GM18867 (cell line): ENCODE measurements around the gene SMTN.
"Not testable (repeated sequence)": the region's sequence is repeated elsewhere in the genome, so short reads cannot be mapped to it uniquely, and the experiment has no call there.

Experiments used
- ATAC-seq: cut with Tn5 transposase; IDR thresholded peaks from one replicate; pipeline ENCODE4 v1.9.1; 2021; ENCODE audit warnings: mild to moderate bottlenecking, moderate library complexity; ENCODE audit not compliant: unreplicated experiment

SMTN gene

DNA sequence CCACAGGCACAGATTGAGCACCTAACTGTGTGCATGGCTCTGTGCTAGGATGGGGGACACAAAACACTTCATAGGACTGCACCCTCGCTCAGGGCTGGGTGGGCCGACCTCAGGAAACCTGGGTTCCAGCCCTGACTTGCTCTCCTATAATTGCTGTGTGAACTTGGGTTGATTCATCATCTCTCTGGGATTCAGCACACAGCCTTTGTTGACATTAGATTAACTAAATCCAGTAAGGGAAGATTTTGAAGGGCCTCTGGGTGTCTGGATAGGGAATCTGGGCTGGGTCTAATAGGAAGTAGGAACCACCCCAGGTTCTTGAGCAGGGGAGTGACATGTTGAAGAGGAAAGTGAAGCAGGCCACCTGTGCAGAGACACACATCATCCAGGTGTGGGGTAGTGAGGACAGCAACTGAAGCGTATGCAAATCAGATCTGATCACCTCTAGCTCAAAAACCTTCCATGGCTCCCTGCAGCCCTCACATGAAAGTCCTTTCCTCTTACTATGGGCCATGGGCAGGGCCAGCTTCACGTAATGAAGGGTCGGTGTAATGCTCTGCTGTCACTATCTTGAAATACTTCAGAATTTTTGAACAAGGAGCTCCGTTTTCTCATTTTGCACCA is 11.3 kb upstream of the SMTN start:
- ATAC-seq: not testable (repeated sequence)

DNA sequence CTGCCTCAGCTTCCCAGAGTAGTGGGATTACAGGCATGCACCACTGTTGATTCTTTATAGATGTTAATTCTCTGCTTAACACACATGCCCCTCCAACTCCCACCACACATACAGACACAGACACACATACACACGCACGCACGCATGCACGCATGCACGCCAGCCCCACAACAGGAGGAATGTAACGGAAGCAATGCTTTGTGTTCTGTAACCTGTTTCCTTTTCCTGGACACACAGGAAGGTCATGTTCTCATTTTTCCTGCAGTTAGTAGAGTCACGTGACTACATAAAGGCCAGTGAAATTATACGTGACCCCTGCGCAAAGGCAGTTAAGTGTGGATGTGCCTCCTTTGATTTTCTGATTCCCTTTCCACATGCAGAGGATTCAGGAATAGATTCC is 8.0 kb upstream of the SMTN start:
- not testable (repeated sequence) for ATAC-seq

DNA sequence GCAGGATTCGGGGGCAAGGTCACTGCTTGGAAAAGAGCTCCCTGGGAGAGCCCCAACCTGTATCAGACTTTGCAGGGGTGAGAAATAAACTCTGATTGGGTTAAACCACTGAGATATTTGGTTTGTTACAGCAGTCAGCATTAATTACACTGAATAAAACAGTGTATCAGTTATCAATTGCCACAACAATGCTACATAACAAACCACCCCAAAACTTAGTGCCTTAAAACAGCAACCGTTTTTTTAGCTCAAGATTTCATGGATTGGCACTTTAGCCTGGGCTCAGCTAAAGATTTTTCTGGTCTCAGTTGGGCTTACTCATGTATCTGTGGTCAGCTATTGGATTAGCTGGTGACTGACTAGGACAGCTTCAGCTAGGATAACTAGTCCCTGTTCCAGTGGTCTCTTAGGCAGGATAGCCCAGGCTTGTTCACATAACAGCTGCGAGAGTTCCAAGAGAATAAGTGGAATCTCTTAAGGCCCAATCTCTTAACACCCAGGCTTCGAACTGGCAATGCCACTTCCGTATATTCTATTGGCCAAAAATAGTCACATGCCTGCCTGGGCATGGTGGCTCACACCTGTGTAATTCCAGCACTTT is 7.5 kb upstream of the SMTN start:
- not testable (repeated sequence) for ATAC-seq

DNA sequence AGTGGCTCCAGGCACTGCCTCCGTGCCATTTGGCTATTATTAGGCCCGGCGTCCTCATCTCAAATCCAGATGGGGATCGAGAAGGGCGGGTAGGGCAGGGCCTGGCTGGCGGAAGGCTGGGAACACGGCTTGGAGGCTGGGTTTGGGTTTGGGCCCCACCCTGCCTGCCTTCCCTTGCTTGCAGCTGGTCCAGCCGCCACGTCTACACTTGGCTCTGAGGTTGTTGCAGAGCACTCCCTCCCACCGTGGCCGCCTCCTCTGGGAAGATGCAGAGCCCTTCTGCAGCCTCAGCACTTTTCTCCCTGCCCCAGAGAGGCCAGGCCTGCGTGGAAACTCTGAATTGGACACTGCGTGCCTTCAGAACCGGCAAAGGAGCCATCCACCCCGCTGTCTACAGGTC is 5.2 kb upstream of the SMTN start:
- ATAC-seq: no peak

DNA sequence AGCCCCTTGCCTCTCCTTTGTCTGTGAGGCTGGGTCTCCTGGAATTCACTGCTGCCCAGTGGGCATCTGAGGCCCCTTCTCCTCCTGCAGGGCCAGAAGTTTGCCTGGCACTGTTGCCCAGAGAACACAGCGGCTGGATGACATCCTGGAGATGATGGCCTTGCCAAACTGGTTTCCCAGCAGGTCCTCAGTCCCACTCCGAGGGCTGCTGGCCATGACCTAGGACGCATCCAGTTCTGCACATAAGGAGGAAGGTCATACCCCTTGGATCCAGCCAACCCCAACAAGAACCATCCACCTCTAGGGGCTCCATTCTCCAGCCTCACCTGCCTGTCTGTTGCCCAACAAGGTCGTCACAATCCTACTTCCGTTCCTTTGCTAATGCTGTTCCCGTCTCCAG is 3.4 kb upstream of the SMTN start:
- no peak for ATAC-seq

DNA sequence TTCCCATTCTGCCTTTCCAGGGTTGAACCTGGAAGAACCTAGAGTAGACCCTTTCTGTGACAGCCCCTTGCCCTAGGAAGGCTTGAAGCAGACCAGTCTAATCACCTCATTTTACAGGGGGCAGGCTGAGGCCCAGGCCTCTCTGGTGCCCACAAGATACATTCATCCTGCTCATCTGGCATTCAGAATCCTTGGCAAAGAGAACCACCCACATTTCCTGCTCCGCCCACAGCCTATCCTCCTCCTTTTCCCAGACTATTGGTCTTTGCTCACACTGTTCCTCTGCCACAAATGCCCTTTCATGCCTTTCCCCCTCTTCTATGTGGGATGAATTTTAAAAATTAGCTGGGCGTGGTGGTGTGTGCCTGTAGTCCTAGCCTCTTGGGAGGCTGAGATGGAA is 2.7 kb upstream of the SMTN start:
- ATAC-seq: not testable (repeated sequence)

DNA sequence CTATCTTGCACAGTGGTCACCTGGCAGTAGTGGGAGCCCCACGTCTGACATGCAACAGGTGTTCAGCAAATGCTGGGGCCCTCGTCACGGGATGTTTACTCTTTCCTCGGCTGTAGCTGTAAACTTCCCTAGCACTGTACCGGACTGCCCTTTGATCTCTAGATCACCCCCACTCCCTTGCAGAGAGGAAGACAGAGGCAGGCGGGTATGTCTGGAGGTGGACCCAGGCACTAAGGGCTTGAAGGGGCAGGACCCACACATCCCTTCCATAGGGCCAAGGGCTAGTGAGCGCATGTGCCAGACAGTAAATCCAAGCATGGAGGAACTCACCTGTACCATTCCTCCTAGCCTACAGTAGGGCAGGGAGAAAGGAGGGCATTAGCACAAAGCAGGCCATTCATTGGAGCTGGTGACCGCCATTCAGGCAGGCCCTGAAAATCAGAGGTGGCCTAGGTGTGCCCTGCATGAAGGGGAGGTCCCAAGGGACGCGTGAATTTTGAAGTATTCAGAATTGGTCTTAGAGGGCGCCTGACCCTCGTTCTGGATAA is 1.9 kb upstream of the SMTN start:
- ATAC-seq: no peak

DNA sequence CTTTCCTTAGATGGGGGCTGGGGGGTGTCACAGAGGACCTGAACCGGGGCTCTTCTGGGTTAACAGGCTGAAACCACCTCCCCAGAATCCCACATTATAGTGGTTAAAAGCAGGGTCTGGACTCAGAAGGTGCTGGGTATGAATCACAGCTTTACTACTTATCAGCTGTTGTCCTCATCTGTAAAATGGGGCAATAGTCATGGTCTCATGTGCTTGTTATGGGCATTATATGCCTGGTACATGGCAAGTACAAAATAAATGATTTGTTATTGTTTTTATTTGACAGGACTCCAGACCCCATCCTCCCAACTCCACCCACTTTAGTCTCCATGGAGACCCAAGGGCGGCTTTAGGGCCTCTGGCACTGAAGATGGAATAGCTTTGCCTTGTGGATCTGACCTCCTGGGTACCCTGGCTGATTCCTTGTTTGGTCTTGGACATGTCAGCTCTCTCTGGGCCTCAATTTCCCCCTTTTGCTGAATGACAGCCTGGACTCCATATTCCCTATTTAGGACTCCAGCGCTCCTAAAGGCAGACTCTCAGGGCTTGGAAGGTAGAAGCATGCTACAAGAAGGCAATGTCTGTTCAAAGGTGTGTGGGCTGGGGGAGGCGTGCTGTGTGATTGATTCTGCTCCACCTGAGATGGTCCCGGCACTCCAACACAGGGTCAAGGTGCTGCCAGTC is 812 bp upstream of the SMTN start:
- ATAC-seq: no peak

DNA sequence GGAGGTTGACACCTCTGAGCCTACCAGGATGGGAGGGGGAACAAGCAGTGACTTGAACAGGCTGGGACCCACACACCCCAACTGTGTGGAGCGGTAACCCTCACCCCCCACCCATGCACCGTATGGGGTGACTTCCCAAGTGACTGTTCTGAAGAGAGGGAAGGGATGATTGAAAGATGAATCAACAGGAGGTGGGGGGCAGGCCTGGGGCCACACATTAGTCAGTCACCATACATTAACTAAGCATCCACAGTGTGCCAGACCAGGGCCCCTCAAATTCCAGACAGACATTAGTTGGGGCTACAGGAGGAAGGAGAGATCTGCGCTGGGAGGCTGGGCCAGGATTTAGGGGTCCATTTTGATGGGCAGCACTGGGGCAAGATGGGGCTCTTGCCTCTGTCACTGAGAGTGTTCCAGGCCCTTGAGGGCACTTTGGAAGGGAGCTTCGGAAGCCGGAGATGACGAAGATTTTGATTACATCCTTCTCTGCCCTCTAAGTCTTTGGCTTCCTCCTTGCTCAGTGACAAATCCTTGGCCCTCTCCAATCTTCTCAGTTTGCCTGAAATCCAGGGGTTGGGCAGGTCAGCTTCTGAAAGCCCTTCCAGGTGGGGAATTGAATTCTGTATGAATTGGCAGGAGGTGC is 966 bp downstream of the SMTN start:
- no peak for ATAC-seq

DNA sequence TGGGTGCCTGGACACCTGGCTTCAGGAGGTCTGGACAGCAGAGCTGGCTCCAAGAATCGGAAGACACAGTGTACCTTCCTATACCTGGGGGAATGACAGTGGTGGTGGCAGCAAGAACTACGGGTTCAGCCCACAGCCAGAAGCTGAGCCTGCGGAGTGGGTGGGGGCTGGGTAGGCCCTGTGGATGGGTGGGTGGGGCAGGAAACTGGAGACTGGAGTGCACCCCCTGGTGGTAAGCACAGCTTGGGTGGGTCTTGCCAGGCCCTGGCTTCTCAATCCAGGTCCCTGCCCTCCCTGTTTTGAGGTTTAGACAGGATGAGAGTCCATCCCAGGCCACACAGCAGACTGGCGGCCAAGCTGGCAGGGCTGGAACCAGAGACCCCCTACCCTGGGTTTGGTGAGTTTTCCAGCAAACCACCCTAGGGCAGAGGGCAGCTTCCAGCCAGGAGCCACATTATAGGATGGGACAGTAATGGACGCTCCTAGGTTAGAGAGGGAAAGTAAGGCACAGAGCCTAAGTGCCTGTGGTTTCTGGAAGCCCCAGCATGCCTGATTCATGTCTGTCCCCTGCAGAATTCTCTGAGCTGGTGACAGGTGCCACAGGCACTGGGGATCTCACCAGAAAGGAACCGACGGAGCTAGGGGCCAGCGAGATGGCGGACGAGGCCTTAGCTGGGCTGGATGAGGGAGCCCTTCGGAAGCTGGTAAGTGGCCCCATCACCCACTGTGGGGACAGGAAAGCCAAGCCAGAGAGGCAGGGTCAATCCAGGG is 1.7 kb downstream of the SMTN start:
- ATAC-seq: no peak

DNA sequence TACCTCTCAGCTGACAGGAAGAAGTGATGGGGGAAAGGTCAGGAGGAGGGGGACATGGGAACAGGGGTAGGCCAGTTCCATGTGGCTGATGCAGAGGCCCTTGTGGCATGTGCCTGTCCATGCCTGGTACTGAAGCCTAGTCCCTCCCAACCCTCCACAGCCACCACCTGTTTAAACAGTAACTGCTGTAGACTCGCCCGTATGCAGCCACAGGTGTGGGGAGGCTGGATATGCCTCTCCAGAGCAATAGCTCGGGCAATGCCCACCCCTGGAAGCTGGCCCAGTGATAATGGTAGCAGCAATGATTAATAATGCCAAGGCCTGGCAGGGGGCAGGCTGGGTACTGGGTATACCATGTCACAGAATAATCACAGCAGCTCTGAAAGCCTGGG is 2.3 kb downstream of the SMTN start:
- no peak for ATAC-seq

DNA sequence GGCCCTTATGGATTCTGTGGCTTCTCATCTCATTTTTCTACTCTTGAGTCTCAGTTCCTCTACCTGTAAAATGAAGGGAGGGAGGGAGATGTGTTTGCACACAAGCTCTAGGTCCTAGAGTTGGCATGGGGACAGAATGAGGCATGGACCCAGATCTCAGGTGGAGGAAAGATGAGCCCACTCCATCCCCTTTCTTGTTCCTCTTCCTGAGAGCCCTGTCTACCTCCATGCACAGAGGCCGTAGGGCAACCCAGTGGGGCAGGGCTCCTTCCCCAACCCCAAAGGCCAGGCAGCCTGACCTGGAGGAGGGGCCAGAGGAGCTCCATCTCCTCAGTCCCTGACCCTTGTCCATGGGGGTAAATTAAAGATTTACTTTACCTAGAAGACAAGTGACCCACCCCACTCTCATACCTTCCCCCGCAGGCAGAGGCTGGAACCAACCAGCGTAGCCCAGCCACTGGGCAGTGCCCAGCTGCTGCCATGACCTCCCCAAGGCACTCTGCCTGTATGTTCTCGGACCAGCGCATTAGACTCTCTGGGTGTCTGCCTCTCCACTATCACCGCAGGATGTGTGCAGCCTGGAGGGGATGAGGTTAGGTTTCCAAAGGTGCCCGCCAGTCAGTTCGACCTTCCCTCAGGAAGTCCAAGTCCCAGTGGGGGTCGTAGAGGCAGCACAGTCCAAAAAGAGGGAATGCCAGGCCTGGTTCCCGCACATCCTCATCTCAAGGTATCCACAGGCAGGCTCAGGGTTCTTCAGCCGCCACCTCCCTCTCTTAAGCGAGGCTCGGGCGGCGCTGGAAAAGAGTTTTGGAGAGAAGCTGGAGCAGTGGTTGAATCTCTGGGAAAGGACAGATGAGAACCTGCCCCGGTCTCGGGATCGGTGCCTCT is 3.0 kb downstream of the SMTN start:
- ATAC-seq: peak; percentile 1

DNA sequence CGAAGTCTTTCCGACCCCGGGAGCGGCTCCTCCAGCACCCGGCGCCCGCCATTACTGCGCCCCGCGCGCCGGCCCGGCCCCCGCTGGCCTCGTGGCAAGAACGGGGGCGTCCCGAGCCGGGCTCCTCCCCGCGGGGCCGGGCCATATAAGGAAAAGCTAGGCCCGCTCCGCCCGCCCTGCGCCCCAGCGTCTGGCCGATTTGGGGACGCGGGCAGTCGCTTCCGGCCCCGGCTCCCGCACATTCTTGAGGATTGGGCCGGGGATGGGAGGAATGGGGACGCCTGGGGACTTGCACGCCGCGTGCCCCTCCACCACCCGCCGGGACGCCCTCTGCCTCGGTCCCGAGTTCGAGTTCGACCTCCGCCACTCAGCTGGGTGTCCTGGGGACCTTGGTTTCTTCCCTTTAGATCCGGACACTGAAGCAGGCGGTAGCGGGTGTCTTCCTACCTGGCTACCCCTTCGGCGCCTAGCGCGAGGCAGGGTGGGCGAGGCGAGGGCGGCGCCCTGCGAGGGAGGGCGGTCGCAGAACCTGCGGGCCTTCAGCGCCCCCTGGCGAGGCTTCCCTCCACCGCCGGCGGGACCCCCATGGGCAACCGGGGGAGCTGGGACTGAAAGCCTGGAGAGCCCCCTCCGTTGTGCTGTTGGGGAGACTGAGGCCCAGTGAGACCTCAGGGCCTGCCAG is 3.8 kb downstream of the SMTN start:
- peak; percentile 59 for ATAC-seq

DNA sequence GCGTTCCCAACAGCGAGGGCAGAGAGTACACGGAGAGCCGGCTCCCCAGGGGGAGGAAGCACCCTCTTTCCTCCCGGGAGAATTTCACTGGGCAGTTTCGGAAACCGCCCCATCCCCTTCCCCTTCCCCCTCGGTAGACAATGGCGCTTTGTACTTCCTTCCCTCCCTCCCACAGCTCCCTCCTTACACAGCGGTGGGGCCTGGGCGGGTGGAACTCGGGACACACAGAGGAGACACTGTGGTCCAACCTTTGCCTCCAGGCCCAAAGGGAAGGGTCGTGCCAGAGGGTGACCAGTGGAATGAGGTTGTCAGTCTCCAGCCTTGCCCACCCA is 4.3 kb downstream of the SMTN start:
- no peak for ATAC-seq

DNA sequence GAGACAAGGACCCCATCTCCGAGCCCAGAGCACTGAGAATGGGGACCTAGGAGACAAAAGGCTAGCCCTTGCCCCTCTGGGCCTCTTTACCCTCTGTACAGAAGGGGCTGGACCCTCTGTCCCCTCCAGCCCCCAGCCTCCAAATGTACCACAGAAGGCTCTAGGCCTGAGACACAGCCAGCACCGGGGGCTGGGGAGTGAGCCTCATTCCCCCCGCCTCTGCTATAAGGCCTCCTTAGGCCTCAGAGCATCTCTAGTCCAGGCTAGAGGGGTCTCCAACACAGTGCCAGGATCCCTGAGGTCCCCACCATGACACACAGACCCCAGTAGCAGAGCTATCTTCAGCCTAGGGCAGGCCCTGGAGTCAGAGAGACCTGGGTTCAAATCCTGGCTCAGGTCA is 4.8 kb downstream of the SMTN start:
- no peak for ATAC-seq

DNA sequence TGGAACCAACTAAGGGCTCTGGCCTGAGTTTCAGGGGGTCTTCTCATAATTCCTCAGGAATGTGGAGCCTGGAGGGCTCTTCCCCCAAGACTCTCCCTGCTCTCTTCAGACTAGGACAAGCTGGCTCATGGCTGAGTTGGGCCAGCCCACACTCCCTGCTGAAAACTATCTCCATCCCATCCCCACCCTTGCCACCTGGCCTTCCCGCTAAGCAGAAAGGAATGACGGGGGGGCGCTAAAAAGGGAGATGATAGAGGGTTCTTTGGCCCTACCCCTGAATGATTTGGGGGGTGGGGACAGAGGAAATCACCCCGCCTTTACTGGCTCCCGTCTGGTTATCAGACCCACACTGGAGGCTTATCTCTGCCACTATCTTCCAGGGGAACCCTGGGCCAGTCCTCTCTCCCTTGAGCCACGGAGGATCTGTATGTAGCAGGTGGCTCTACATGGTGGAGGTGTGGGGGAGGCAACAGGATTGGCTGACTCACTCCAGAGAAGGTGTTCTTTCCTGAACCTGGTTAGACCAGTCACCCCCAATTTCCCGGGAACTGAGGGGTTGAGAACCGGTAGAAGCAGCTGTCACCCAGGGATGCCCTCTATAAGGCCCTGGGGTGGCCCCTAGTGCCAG is 5.7 kb downstream of the SMTN start:
- ATAC-seq: no peak

DNA sequence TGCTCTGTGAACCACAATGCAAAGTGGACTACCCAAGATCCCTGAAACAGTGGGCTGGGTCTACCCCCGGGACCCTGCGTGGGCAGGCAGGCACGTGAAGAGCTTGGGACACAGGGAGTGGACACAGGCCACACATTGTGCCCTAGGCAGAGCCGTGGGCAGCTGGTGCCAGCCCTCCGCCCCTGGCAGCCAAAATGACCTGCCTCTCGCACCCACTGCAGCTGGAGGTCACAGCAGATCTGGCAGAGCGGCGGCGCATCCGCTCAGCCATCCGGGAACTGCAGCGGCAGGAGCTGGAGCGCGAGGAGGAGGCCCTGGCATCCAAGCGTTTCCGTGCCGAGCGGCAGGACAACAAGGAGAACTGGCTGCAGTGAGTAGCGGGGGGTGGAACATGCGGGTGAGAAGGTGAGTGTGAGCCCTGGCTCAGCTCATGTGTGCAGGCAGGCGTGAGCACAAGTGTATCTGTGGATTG is 6.7 kb downstream of the SMTN start:
- no peak for ATAC-seq

DNA sequence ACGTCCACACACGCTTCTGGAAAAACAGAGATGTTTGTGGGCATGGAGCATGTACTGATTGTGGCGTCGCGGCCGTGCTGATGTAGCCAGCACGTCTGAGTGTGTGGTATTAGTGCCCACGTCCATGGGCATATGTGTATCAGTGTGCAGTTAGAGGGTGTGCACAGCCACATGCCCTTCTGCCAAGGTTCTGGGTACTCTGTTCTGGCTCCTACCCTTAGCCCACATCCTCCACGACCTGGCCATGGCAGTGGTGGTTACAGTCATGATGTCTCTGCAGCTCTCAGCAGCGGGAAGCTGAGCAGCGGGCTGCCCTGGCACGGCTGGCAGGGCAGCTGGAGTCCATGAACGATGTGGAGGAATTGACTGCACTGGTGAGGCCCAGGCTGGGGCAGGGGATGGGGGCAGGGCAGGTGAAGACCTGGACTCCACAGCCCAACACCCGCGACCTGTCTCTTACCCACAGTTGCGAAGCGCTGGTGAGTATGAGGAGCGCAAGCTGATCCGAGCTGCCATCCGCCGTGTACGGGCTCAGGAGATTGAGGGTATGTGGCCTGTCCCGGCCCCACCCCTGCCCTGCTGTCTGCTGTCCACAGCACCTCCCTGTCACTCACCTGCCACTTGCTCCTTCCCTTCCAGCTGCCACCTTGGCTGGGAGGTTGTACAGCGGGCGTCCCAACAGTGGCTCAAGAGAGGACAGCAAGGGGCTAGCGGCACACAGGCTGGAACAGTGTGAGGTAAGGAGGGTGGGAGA is 7.3 kb downstream of the SMTN start:
- ATAC-seq: no peak
